Small intestine (tissue), 7 donors: ENCODE data around the gene VAT1. TPM values are rescaled to one million over a fixed set of nuclear protein-coding genes. Genes with fewer than 3 reads are reported as not detected.

Experiments
- DNase-seq, 2 donors: peaks; one replicate each; pipeline versions ENCODE4 v3.0.0 to v3.0.0-alpha.2; 2013
- FAIRE-seq: peaks from 2 replicates; lab custom pipeline; 2012; peaks lifted over from hg19 to GRCh38; lab: Jason Lieb, UNC
- H3K27ac ChIP-seq, 3 donors: one replicate each; pipeline ENCODE4 v1.5.1; 2013; ENCODE audit warnings: low read length in 2 of 3, mild to moderate bottlenecking in 2 of 3, control low read depth in 1 of 3, inconsistent platforms in 1 of 3, low read depth in 1 of 3, moderate library complexity in 1 of 3
- H3K27me3 ChIP-seq, 3 donors: one replicate each; pipeline ENCODE4 v1.6.1; 2013; ENCODE audit warnings: low read length in 3 of 3, inconsistent platforms in 1 of 3; ENCODE audit not compliant: control insufficient read depth in 3 of 3, insufficient read depth in 3 of 3
- H3K36me3 ChIP-seq, 3 donors: one replicate each; pipeline ENCODE4 v1.6.1; 2013; ENCODE audit warnings: low read length in 3 of 3, inconsistent platforms in 1 of 3, low read depth in 1 of 3, mild to moderate bottlenecking in 1 of 3, moderate library complexity in 1 of 3; ENCODE audit not compliant: control insufficient read depth in 3 of 3, insufficient read depth in 2 of 3
- H3K4me1 ChIP-seq, 3 donors: one replicate each; pipeline ENCODE4 v1.6.1; 2013; ENCODE audit warnings: low read length in 2 of 3, inconsistent platforms in 1 of 3, low read depth in 1 of 3, mild to moderate bottlenecking in 1 of 3, moderate library complexity in 1 of 3; ENCODE audit not compliant: control insufficient read depth in 3 of 3, insufficient read depth in 2 of 3
- H3K4me3 ChIP-seq, 3 donors: one replicate each; pipeline ENCODE4 v1.5.1; 2013; ENCODE audit warnings: low read length in 3 of 3, control low read depth in 1 of 3, inconsistent platforms in 1 of 3, low read depth in 1 of 3, mild to moderate bottlenecking in 1 of 3, moderate library complexity in 1 of 3
- H3K9me3 ChIP-seq, 2 donors: one replicate each; pipeline ENCODE4 v1.6.1; 2013; ENCODE audit warnings: low read depth in 1 of 2, low read length in 1 of 2; ENCODE audit not compliant: control insufficient read depth in 2 of 2, insufficient read depth in 1 of 2
- WGBS, 3 donors: extraction: QIAGEN DNeasy Blood & Tissue Kit; methylation state at CpG; one replicate each; pipeline ENCODE4 v1.1.7; 2013; 5-methylcytosine and 5-hydroxymethylcytosine counted together
- polyA plus RNA-seq, 4 donors: library from polyadenylated mRNA; stranded (reverse) in 3 of 4; unstranded in 1 of 4; fragments of 200-250 nt in 3 of 4; fragments of 120-200 nt in 1 of 4; gene quantifications; one replicate each; pipeline versions ENCODE4 v1.2.1 to v1.2.3, GENCODE V29; 2013
- donor health status: healthy with polysubstance abuse.
- donor health status: control.
- donor health status: control.
- donor health status: Bipolar disorder and iron deficiency.
- donor health status: healthy.

Gene VAT1
- polyA plus RNA-seq, 4 donors = 20.1 to 163 (median 66.4) TPM

DNA sequence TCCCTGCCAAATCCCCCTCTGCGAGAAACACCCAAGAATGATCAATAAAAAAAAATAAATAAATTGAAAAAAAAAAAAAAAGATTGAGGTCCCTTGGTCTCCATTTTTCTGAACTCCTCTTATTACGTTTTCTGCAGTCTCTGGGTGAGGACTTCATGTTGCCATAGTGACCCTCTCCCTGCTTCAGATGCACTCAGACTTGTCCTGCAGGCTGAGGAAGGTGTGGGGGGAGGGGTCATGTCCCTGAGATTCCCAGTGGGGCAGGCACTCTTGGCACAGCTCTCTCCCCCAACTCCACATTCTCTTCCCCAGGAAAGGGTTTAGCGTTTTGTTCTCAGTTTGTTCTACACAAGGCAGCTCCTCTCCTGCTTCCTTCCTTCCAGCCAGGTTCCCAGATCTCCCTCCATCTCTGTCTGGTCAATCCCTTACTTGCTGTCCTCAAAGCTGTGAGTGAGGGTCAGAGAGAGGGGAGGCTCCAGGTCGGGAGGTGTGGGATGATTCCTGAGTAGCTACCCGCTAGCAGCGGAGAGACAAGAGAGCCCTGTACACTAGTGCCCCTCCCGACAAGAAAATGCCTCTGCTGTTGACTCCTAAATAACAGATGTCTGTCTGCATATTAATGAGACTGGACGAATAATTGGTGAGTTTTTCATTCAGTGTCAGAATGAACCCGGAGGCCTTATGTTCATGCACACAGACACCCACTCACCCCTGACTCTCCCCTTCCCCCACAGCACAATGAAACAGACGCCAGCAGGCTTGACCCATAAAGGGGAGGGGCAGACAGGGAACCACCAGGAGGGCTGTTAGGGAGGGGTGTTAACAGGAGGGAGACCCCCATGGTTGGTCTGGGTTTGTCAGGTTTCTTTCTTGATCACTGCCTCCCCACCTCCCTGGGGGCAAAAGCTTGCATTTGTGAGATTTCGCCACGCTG lies 12.0 kb upstream of the VAT1 start:
- Histone ChIP-seq H3K27ac (peak overlapping the region in 1 of 3 donors; percentile 10), H3K27me3 (no peaks in the 10 kb centered on the region), H3K36me3 (no peaks in the 10 kb centered on the region), H3K9me3 (no peaks in the 10 kb centered on the region), H3K4me1 (peaks cover 0 to 4% (median 0%) of the 10 kb centered on the region in 3 donors), H3K4me3 (no peak overlapping the region)
- 53 to 60% (median 56%) methylated on average over 11 to 12 of the region's 12 CpGs for WGBS, 3 donors
- FAIRE-seq (no peak), DNase-seq (no peak)

GRCh38 chr17:43031666-43032065 lies 9.5 kb upstream of the VAT1 start:
- no peak overlapping the region for H3K27ac ChIP-seq
- no peaks in the 10 kb centered on the region for H3K4me1 ChIP-seq
- H3K27me3 ChIP-seq = no peaks in the 10 kb centered on the region
- H3K36me3 ChIP-seq = no peaks in the 10 kb centered on the region
- FAIRE-seq (no peak), DNase-seq (no peak)
- 78 to 89% (median 80%) methylated on average over 3 of the region's 3 CpGs for WGBS, 3 donors
- H3K4me3 ChIP-seq = no peak overlapping the region
- no peaks in the 10 kb centered on the region for H3K9me3 ChIP-seq

- no peak for FAIRE-seq
- no peak overlapping the region for H3K27ac ChIP-seq
- no peak overlapping the region for H3K4me3 ChIP-seq
- H3K27me3 ChIP-seq = peaks cover 0 to 3% (median 0%) of the 10 kb centered on the region in 3 donors
- no peak for DNase-seq
- H3K4me1 ChIP-seq = no peaks in the 10 kb centered on the region
- 72 to 75% (median 72%) methylated on average over 6 of the region's 6 CpGs for WGBS, 3 donors
- H3K36me3 ChIP-seq = no peaks in the 10 kb centered on the region
- no peaks in the 10 kb centered on the region for H3K9me3 ChIP-seq
These were observed 8.1 kb upstream of the VAT1 start for GRCh38 chr17:43030137-43030767.

- H3K36me3 ChIP-seq = no peaks in the 10 kb centered on the region
- no peak overlapping the region for H3K27ac ChIP-seq
- peaks cover 0 to 6% (median 0%) of the 10 kb centered on the region in 3 donors for H3K4me1 ChIP-seq
- no peak for FAIRE-seq
- 72 to 82% (median 76%) methylated on average over 16 to 17 of the region's 17 CpGs for WGBS, 3 donors
- no peak for DNase-seq
- H3K4me3 ChIP-seq = no peak overlapping the region
- peaks cover 0 to 8% (median 0%) of the 10 kb centered on the region in 3 donors for H3K27me3 ChIP-seq
- no peaks in the 10 kb centered on the region for H3K9me3 ChIP-seq
These were observed 6.2 kb upstream of the VAT1 start for GRCh38 chr17:43028221-43028861.

DNA sequence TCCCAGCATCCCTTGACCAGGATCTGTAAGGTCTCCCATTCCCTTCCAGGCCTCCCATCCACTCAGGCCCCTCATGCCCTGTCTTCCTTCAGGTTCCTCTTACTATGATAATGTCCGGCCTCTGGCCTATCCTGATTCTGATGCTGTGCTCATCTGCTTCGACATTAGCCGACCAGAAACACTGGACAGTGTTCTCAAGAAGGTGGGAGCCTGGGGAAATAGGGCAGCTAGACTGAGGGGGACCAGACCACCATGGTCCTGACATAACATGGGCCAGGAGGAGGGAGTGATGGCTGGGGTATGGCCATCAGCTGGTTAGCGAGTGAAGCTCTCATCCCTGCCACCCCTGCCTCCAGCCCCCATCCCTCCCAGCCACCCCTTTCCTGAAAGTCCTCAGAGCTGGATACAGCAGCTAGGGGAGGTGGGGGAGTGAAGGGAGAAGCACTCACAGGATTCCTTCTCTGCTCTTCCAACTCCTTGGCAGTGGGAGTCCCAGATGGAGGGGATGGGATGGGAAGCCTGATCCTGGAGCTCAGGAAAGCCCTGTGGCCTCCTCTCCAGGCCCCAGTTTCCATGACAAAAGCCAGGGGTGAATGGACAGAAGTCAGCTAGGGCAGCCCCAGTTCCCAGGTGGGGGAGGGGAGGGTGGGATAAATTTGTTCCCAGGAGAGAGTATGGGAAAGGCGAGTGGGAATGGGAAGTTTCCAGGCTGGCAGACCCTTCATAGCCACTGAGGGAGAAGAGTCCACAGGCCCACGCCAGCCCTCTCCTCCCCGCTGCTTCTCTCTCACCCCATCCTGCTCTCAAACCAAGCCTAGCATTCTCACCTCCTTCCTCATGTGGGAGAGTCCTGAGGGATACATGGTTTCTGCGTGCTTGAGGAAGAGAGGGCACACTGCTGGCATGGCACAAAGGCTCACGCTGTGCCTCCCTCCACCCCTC lies 5.2 kb upstream of the VAT1 start:
- Histone ChIP-seq H3K27ac (no peak overlapping the region), H3K4me3 (no peak overlapping the region), H3K36me3 (no peaks in the 10 kb centered on the region), H3K9me3 (no peaks in the 10 kb centered on the region), H3K4me1 (peaks cover 0 to 8% (median 0%) of the 10 kb centered on the region in 3 donors), H3K27me3 (peaks cover 0 to 8% (median 0%) of the 10 kb centered on the region in 3 donors)
- DNase-seq (no peak), FAIRE-seq (no peak)
- WGBS, 3 donors = 72 to 79% (median 77%) methylated on average over 9 of the region's 9 CpGs

- peaks cover 0 to 9% (median 0%) of the 10 kb centered on the region in 3 donors for H3K4me1 ChIP-seq
- no peaks in the 10 kb centered on the region for H3K36me3 ChIP-seq
- H3K27ac ChIP-seq = no peak overlapping the region
- peaks cover 0 to 8% (median 0%) of the 10 kb centered on the region in 3 donors for H3K27me3 ChIP-seq
- DNase-seq (no peak), FAIRE-seq (no peak)
- no peaks in the 10 kb centered on the region for H3K9me3 ChIP-seq
- H3K4me3 ChIP-seq = no peak overlapping the region
- 44 to 70% (median 55%) methylated on average over 5 of the region's 5 CpGs for WGBS, 3 donors
These were observed 4.4 kb upstream of the VAT1 start for GRCh38 chr17:43026595-43026994.

- peaks cover 0 to 12% (median 0%) of the 10 kb centered on the region in 3 donors for H3K4me1 ChIP-seq
- 46 to 64% (median 63%) methylated on average over 14 to 16 of the region's 16 CpGs for WGBS, 3 donors
- FAIRE-seq (no peak), DNase-seq (no peak)
- no peak overlapping the region for H3K27ac ChIP-seq
- no peaks in the 10 kb centered on the region for H3K9me3 ChIP-seq
- H3K4me3 ChIP-seq = no peak overlapping the region
- peaks cover 0 to 8% (median 0%) of the 10 kb centered on the region in 3 donors for H3K27me3 ChIP-seq
- no peaks in the 10 kb centered on the region for H3K36me3 ChIP-seq
These were observed 3.8 kb upstream of the VAT1 start for GRCh38 chr17:43025766-43026537.
